ENCODE results near the gene DNASE1L3. TPM values are rescaled to one million over a fixed set of nuclear protein-coding genes. Genes with fewer than 3 reads are reported as not detected.

The DNASE1L3 gene
- polyA plus RNA-seq, 2 of the 4 experiments (the other 2 are of a cell fraction), result 0.19 TPM; not detected in 1

GRCh38 chr3:58177747-58178527 lies 32.8 kb downstream of the DNASE1L3 start (continued):
- TF ChIP-seq CTCF (IDR thresholded peaks at IDR 0.05), result peak; percentile 75
- TF ChIP-seq RCOR1 (IDR thresholded peaks at IDR 0.05; ENCODE audit: low read depth, low read length), result no peak
- TF ChIP-seq HMGXB4 (CRISPR knock-in tag; IDR thresholded peaks at IDR 0.05; ENCODE audit: borderline replicate concordance), result no peak
- TF ChIP-seq KDM5A (IDR thresholded peaks at IDR 0.05), result no peak
- TF ChIP-seq RARB (CRISPR knock-in tag; IDR thresholded peaks at IDR 0.05), result no peak
- TF ChIP-seq TFCP2L1 (CRISPR knock-in tag; IDR thresholded peaks at IDR 0.05), result 0 out of 2 replicates have a peak, but pooled peaks have one; percentile 53
- no peak for TF ChIP-seq HOXA7 (CRISPR knock-in tag; IDR thresholded peaks at IDR 0.05)
- no peak for TF ChIP-seq POLR2A (IDR thresholded peaks at IDR 0.05; ENCODE audit: low read length)
- no peak for TF ChIP-seq ZC3H11A (IDR thresholded peaks at IDR 0.05)
- no peak for TF ChIP-seq EP300 (IDR thresholded peaks at IDR 0.05)
- no peak for TF ChIP-seq GATA3 (IDR thresholded peaks at IDR 0.05; ENCODE audit: borderline replicate concordance)
- TF ChIP-seq SREBF2 (IDR thresholded peaks at IDR 0.05), result no peak
- TF ChIP-seq HOXB13 (CRISPR knock-in tag; IDR thresholded peaks at IDR 0.05; ENCODE audit: low read depth), result no peak
- TF ChIP-seq MAFK (IDR thresholded peaks at IDR 0.05; ENCODE audit: partially characterized antibody), result no peak
- no peak for TF ChIP-seq BHLHE40 (IDR thresholded peaks at IDR 0.05; ENCODE audit: low read depth, low read length)
- TF ChIP-seq CHD4 (IDR thresholded peaks at IDR 0.05; ENCODE audit: borderline replicate concordance), result no peak
- TF ChIP-seq MYC (IDR thresholded peaks at IDR 0.05; ENCODE audit: borderline replicate concordance, low read length), result no peak
- TF ChIP-seq ZFP36 (IDR thresholded peaks at IDR 0.05; ENCODE audit: borderline replicate concordance, partially characterized antibody), result no peak

- ChIA-PET POLR2A (no interaction called here), CTCF (interaction anchor here (0.6 to 6.4 kb wide), 23 partner anchors 9 to 318 kb away, joined by 3 to 49 read pairs (median 4); no protein-coding TSS in a partner anchor)
- DNase-seq (ENCODE audit: low read depth in 1 of 2, low spot score in 1 of 2), result no peak
- no peak for FAIRE-seq
- H3K4me1 ChIP-seq, result peaks cover 85% of the 10 kb centered on the region
- H3K9me3 ChIP-seq, result no peaks in the 10 kb centered on the region
- H3K27ac ChIP-seq, result peak overlapping the region; percentile 74 to 98
- no peak overlapping the region for H3K4me3 ChIP-seq
- peak; percentile 87; the same call in 1 of the 2 replicates for TF ChIP-seq POLR2AphosphoS2 (conservative IDR thresholded peaks at IDR 0.05; ENCODE audit: low read length)
- TF ChIP-seq RNF2 (IDR thresholded peaks at IDR 0.05; ENCODE audit: borderline replicate concordance, low read depth), result no peak
- no peak for TF ChIP-seq FOSL2 (IDR thresholded peaks at IDR 0.05)
- 0 out of 2 replicates have a peak, but pooled peaks have one; percentile 16 for TF ChIP-seq FOSL2 (CRISPR knock-in tag; IDR thresholded peaks at IDR 0.05)
- 85% methylated on average over 6 of the region's 10 CpGs for WGBS (ENCODE audit: missing lambda C conversion rate)
- H3K4me2 ChIP-seq, result peak overlapping the region; percentile 59
- peak; percentile 1 to 23; a peak in 3 of 6 replicates for ATAC-seq
Observed at GRCh38 chr3:58176827-58177489, 33.8 kb downstream of the DNASE1L3 start.

All from A549 (cell line).